ENCODE measurements around the gene C17orf114.
A peak's percentile ranks its signal among the peaks of the same experiment; 100 is the strongest.

The C17orf114 gene

GRCh38 chr17:4833178-4833940 lies 31.2 kb upstream of the C17orf114 start, which contains the start of gene MINK1 (continued):
- TF ChIP-seq, protein P1, sequence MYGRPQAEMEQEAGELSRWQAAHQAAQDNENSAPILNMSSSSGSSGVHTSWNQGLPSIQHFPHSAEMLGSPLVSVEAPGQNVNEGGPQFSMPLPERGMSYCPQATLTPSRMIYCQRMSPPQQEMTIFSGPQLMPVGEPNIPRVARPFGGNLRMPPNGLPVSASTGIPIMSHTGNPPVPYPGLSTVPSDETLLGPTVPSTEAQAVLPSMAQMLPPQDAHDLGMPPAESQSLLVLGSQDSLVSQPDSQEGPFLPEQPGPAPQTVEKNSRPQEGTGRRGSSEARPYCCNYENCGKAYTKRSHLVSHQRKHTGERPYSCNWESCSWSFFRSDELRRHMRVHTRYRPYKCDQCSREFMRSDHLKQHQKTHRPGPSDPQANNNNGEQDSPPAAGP (tag by site-specific recombination; IDR thresholded peaks at IDR 0.05): peak; percentile 84
- TF ChIP-seq HOXD13 (CRISPR knock-in tag; IDR thresholded peaks at IDR 0.05; ENCODE audit: borderline replicate concordance): no peak
- peak; percentile 7; the same call in 1 of the 2 replicates for TF ChIP-seq ZNF146 (tag by site-specific recombination; IDR thresholded peaks at IDR 0.05)
- TF ChIP-seq ZNF366 (tag by site-specific recombination; conservative IDR thresholded peaks at IDR 0.05): no peak
- TF ChIP-seq ZNF785 (tag by site-specific recombination; IDR thresholded peaks at IDR 0.05): no peak
- no peak for TF ChIP-seq ZNF184 (tag by site-specific recombination; IDR thresholded peaks at IDR 0.05)
- TF ChIP-seq ZNF404 (tag by site-specific recombination; IDR thresholded peaks at IDR 0.05): no peak
- no peak for TF ChIP-seq ZNF214 (tag by site-specific recombination; IDR thresholded peaks at IDR 0.05; ENCODE audit: borderline replicate concordance)
- TF ChIP-seq ZNF621 (tag by site-specific recombination; IDR thresholded peaks at IDR 0.05): no peak
- peak; percentile 6; the same call in 1 of the 2 replicates for TF ChIP-seq ZBTB8A (tag by site-specific recombination; IDR thresholded peaks at IDR 0.05)
- TF ChIP-seq ZNF423 (tag by site-specific recombination; IDR thresholded peaks at IDR 0.05): peak; percentile 60; the same call in 1 of the 2 replicates
- TF ChIP-seq ZNF350 (tag by site-specific recombination; IDR thresholded peaks at IDR 0.05): no peak
- no peak for TF ChIP-seq ZNF449 (tag by site-specific recombination; IDR thresholded peaks at IDR 0.05)
- peak; percentile 55; the same call in 1 of the 2 replicates for TF ChIP-seq YY2 (tag by site-specific recombination; IDR thresholded peaks at IDR 0.05)
- TF ChIP-seq GLIS1 (tag by site-specific recombination; IDR thresholded peaks at IDR 0.05): peak; percentile 83
- no peak for TF ChIP-seq ZNF747 (tag by site-specific recombination; IDR thresholded peaks at IDR 0.05)
- peak; percentile 60; the same call in 1 of the 2 replicates for TF ChIP-seq SP3 (tag by site-specific recombination; IDR thresholded peaks at IDR 0.05)
- no peak for TF ChIP-seq GLI2 (tag by site-specific recombination; IDR thresholded peaks at IDR 0.05; ENCODE audit: borderline replicate concordance, low read depth)
- TF ChIP-seq SALL2 (tag by site-specific recombination; IDR thresholded peaks at IDR 0.05; ENCODE audit: borderline replicate concordance): no peak
- TF ChIP-seq BCL6B (tag by site-specific recombination; IDR thresholded peaks at IDR 0.05): no peak
- no peak for TF ChIP-seq ZNF10 (tag by site-specific recombination; IDR thresholded peaks at IDR 0.05)
- peak; percentile 11; the same call in 1 of the 2 replicates for TF ChIP-seq ZNF169 (tag by site-specific recombination; IDR thresholded peaks at IDR 0.05)
- TF ChIP-seq ZNF792 (tag by site-specific recombination; IDR thresholded peaks at IDR 0.05): no peak
- TF ChIP-seq ZFP37 (tag by site-specific recombination; IDR thresholded peaks at IDR 0.05): 0 out of 2 replicates have a peak, but pooled peaks have one; percentile 65
- TF ChIP-seq ZBTB20 (tag by site-specific recombination; IDR thresholded peaks at IDR 0.05): peak; percentile 71
- TF ChIP-seq TSHZ1 (tag by site-specific recombination; IDR thresholded peaks at IDR 0.05; ENCODE audit: borderline replicate concordance): no peak; the same call in 1 of the 2 replicates
- no peak for TF ChIP-seq ZNF660 (tag by site-specific recombination; IDR thresholded peaks at IDR 0.05)
- no peak; the same call in 1 of the 2 replicates for TF ChIP-seq ZSCAN5A (tag by site-specific recombination; IDR thresholded peaks at IDR 0.05)
- no peak for TF ChIP-seq ZSCAN23 (tag by site-specific recombination; IDR thresholded peaks at IDR 0.05)
- TF ChIP-seq ZNF23 (tag by site-specific recombination; IDR thresholded peaks at IDR 0.05; ENCODE audit: borderline replicate concordance): no peak
- no peak for TF ChIP-seq ZNF202 (tag by site-specific recombination; IDR thresholded peaks at IDR 0.05; ENCODE audit: borderline replicate concordance)

Data from HEK293 (cell line).